ENCODE results near the gene UMODL1. TPM values are rescaled to one million over a fixed set of nuclear protein-coding genes. Genes with fewer than 3 reads are reported as not detected.
A peak's percentile ranks its signal among the peaks of the same experiment; 100 is the strongest.

Gene UMODL1
- total and polyA plus RNA-seq, 5 donors from 2014 or later: 0.05 to 0.35 (median 0.07) TPM; not detected in 1

- Histone ChIP-seq H3K4me3 (ENCODE audit: low read depth, low read length) (no peak overlapping the region), H3K9me3 (ENCODE audit: control insufficient read depth in 2 of 2, low read length in 2 of 2) (no peaks in the 10 kb centered on the region)
- peaks cover 10% of the 10 kb centered on the region for H3K27me3 Mint-ChIP-seq
Measured at GRCh38 chr21:42110691-42111469, 39.8 kb downstream of the UMODL1 start.

GRCh38 chr21:42111470-42111743 is 40.3 kb downstream of the UMODL1 start:
- no peak overlapping the region for H3K27ac ChIP-seq (ENCODE audit: insufficient read depth, low read length, poor library complexity, severe bottlenecking)
- Mint-ChIP-seq H3K4me3 (no peak overlapping the region), H3K27ac (no peak overlapping the region), H3K9me3 (no peaks in the 10 kb centered on the region), H3K4me1 (peaks cover 0 to 8% (median 0%) of the 10 kb centered on the region in 4 donors), H3K27me3 (peaks cover 13% of the 10 kb centered on the region), H3K36me3 (no peaks in the 10 kb centered on the region)
- no peak for ATAC-seq (ENCODE audit: low read depth in 2 of 2)
- no peaks in the 10 kb centered on the region for H3K9me3 ChIP-seq (ENCODE audit: control insufficient read depth in 2 of 2, low read length in 2 of 2)
- no peak for DNase-seq
- no peaks in the 10 kb centered on the region for H3K36me3 ChIP-seq (ENCODE audit: control insufficient read depth, insufficient read depth, low read length)
- no peak overlapping the region for H3K4me3 ChIP-seq (ENCODE audit: low read depth, low read length)
- no peaks in the 10 kb centered on the region for H3K27me3 ChIP-seq (ENCODE audit: control insufficient read depth, insufficient read depth, low read length)
- peaks cover 14% of the 10 kb centered on the region for H3K4me1 ChIP-seq (ENCODE audit: control insufficient read depth, insufficient read depth, low read length, poor library complexity, severe bottlenecking)

More at GRCh38 chr21:42110691-42111469, 39.8 kb downstream of the UMODL1 start:
- peaks cover 0 to 8% (median 0%) of the 10 kb centered on the region in 4 donors for H3K4me1 Mint-ChIP-seq
- H3K9me3 Mint-ChIP-seq: no peaks in the 10 kb centered on the region
- no peak overlapping the region for H3K27ac Mint-ChIP-seq
- no peaks in the 10 kb centered on the region for H3K27me3 ChIP-seq (ENCODE audit: control insufficient read depth, insufficient read depth, low read length)
- DNase-seq (no peak), ATAC-seq (ENCODE audit: low read depth in 2 of 2) (no peak)
- no peak overlapping the region for H3K4me3 Mint-ChIP-seq
- H3K36me3 ChIP-seq (ENCODE audit: control insufficient read depth, insufficient read depth, low read length): no peaks in the 10 kb centered on the region
- peaks cover 14% of the 10 kb centered on the region for H3K4me1 ChIP-seq (ENCODE audit: control insufficient read depth, insufficient read depth, low read length, poor library complexity, severe bottlenecking)
- H3K27ac ChIP-seq (ENCODE audit: insufficient read depth, low read length, poor library complexity, severe bottlenecking): no peak overlapping the region
- H3K36me3 Mint-ChIP-seq: no peaks in the 10 kb centered on the region

DNA sequence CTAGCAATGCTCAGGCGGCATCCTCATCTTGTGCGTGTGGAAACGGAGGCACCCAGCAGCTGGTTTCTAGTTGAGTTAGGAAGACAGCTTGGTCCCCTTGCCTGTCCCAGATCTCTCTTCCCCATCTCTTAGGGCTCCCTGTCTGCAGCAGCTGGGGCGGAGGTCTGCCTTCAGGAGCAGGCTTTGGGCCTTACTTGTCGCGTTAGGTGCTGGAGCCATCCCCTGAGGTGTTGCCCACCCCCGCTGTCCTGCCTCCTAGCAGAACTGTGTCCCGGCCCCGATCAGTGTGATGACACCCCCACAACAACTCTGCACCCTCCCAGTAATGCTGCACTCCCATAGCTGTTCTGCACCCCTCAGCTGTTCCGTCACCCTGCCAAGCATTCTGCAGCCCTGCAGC is 40.7 kb downstream of the UMODL1 start:
- no peak for ATAC-seq (ENCODE audit: low read depth in 2 of 2)
- peak overlapping the region in 1 of 3 donors; percentile 30 for H3K27ac Mint-ChIP-seq
- Histone ChIP-seq H3K4me1 (ENCODE audit: control insufficient read depth, insufficient read depth, low read length, poor library complexity, severe bottlenecking) (peaks cover 14% of the 10 kb centered on the region), H3K36me3 (ENCODE audit: control insufficient read depth, insufficient read depth, low read length) (no peaks in the 10 kb centered on the region), H3K9me3 (ENCODE audit: control insufficient read depth in 2 of 2, low read length in 2 of 2) (no peaks in the 10 kb centered on the region), H3K4me3 (ENCODE audit: low read depth, low read length) (no peak overlapping the region), H3K27ac (ENCODE audit: insufficient read depth, low read length, poor library complexity, severe bottlenecking) (no peak overlapping the region), H3K27me3 (ENCODE audit: control insufficient read depth, insufficient read depth, low read length) (no peaks in the 10 kb centered on the region)
- H3K27me3 Mint-ChIP-seq: peaks cover 14% of the 10 kb centered on the region
- H3K36me3 Mint-ChIP-seq: no peaks in the 10 kb centered on the region
- H3K4me1 Mint-ChIP-seq: peaks cover 0 to 8% (median 0%) of the 10 kb centered on the region in 4 donors
- H3K4me3 Mint-ChIP-seq: no peak overlapping the region
- DNase-seq: no peak
- no peaks in the 10 kb centered on the region for H3K9me3 Mint-ChIP-seq

DNA sequence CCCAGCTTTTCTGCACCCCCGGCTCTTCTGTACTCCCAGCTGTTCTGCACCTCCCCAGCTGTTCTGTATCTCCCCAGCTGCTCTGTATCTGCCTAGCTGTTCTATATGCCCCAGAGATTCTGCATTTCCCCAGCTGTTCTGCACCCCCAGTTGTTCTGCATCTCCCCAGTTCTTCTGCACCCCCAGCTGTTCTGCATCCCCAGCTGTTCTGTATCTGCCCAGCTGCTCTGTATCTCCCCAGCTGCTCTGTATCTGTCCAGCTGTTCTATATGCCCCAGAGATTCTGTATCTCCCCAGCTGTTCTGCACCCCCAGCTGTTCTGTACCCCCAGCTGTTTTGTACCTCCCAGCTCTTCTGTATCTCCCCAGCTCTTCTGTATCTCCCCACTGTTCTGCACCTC is 41.1 kb downstream of the UMODL1 start:
- Mint-ChIP-seq H3K4me3 (no peak overlapping the region), H3K27me3 (peaks cover 18% of the 10 kb centered on the region), H3K27ac (peak overlapping the region in 1 of 3 donors; percentile 30), H3K9me3 (no peaks in the 10 kb centered on the region), H3K36me3 (no peaks in the 10 kb centered on the region), H3K4me1 (peaks cover 0 to 10% (median 2%) of the 10 kb centered on the region in 4 donors)
- Histone ChIP-seq H3K27ac (ENCODE audit: insufficient read depth, low read length, poor library complexity, severe bottlenecking) (no peak overlapping the region), H3K4me1 (ENCODE audit: control insufficient read depth, insufficient read depth, low read length, poor library complexity, severe bottlenecking) (peaks cover 15% of the 10 kb centered on the region), H3K4me3 (ENCODE audit: low read depth, low read length) (no peak overlapping the region), H3K9me3 (ENCODE audit: control insufficient read depth in 2 of 2, low read length in 2 of 2) (no peaks in the 10 kb centered on the region), H3K27me3 (ENCODE audit: control insufficient read depth, insufficient read depth, low read length) (no peaks in the 10 kb centered on the region), H3K36me3 (ENCODE audit: control insufficient read depth, insufficient read depth, low read length) (no peaks in the 10 kb centered on the region)
- ATAC-seq (ENCODE audit: low read depth in 2 of 2) (no peak), DNase-seq (no peak)

DNA sequence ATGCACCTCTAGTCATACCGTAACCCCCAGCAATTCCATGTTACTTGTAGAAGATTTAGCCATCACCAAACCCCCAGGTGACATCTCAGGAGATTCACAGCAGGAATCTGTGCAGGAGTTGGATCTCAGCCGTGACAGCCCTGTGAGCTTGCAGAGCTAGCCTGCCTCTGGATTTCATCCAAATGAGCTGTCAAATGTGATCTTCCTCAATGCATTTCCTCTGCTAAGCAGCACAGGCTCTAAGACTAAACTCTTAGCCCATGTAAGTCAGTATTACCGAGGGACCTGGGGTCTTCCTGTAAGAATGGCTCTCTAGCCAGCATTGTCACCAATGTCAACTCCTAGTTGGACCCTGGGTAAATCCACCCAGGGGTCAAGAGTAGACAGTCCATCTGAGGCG is 41.7 kb downstream of the UMODL1 start:
- Mint-ChIP-seq H3K27me3 (peaks cover 24% of the 10 kb centered on the region), H3K4me1 (peaks cover 0 to 9% (median 3%) of the 10 kb centered on the region in 4 donors), H3K36me3 (no peaks in the 10 kb centered on the region), H3K27ac (no peak overlapping the region), H3K9me3 (no peaks in the 10 kb centered on the region), H3K4me3 (no peak overlapping the region)
- DNase-seq (no peak), ATAC-seq (ENCODE audit: low read depth in 2 of 2) (no peak)
- H3K9me3 ChIP-seq (ENCODE audit: control insufficient read depth in 2 of 2, low read length in 2 of 2): no peaks in the 10 kb centered on the region
- H3K27me3 ChIP-seq (ENCODE audit: control insufficient read depth, insufficient read depth, low read length): peaks cover 1% of the 10 kb centered on the region
- H3K4me1 ChIP-seq (ENCODE audit: control insufficient read depth, insufficient read depth, low read length, poor library complexity, severe bottlenecking): peaks cover 13% of the 10 kb centered on the region
- H3K27ac ChIP-seq (ENCODE audit: insufficient read depth, low read length, poor library complexity, severe bottlenecking): no peak overlapping the region
- no peak overlapping the region for H3K4me3 ChIP-seq (ENCODE audit: low read depth, low read length)
- H3K36me3 ChIP-seq (ENCODE audit: control insufficient read depth, insufficient read depth, low read length): no peaks in the 10 kb centered on the region

DNA sequence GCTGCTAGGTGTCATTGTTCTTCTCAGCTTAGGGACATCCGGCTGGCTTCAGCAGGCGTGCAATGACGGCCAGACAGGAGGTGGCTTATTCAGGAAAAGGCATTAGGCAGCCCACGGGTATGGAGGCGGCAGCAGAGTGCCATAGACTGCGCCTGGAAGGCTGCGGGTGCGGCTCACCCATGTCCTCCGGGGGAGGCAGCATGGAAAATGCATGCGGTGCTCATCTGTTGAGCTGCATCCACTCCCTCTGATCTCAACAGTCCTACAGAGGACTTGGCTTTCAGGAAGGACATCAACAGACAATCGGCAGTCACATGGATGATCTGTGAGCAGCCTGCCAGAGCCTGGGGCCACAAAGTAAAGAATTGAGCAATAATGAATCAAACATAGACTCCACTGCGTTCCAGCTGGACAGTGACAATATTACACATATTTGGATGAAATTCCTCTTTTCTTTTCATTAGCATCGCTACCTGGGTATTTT is 42.9 kb downstream of the UMODL1 start:
- no peak for ATAC-seq (ENCODE audit: low read depth in 2 of 2)
- no peak overlapping the region for H3K4me3 ChIP-seq (ENCODE audit: low read depth, low read length)
- H3K36me3 ChIP-seq (ENCODE audit: control insufficient read depth, insufficient read depth, low read length): no peaks in the 10 kb centered on the region
- Mint-ChIP-seq H3K27me3 (peaks cover 29% of the 10 kb centered on the region), H3K27ac (no peak overlapping the region), H3K36me3 (no peaks in the 10 kb centered on the region), H3K9me3 (no peaks in the 10 kb centered on the region), H3K4me1 (peaks cover 0 to 14% (median 3%) of the 10 kb centered on the region in 4 donors), H3K4me3 (no peak overlapping the region)
- H3K27me3 ChIP-seq (ENCODE audit: control insufficient read depth, insufficient read depth, low read length): peaks cover 5% of the 10 kb centered on the region
- H3K4me1 ChIP-seq (ENCODE audit: control insufficient read depth, insufficient read depth, low read length, poor library complexity, severe bottlenecking): peaks cover 5% of the 10 kb centered on the region
- no peak for DNase-seq
- no peak overlapping the region for H3K27ac ChIP-seq (ENCODE audit: insufficient read depth, low read length, poor library complexity, severe bottlenecking)
- no peaks in the 10 kb centered on the region for H3K9me3 ChIP-seq (ENCODE audit: control insufficient read depth in 2 of 2, low read length in 2 of 2)

GRCh38 chr21:42114646-42115045 is 43.5 kb downstream of the UMODL1 start:
- Histone ChIP-seq H3K9me3 (ENCODE audit: control insufficient read depth in 2 of 2, low read length in 2 of 2) (no peaks in the 10 kb centered on the region), H3K27me3 (ENCODE audit: control insufficient read depth, insufficient read depth, low read length) (peaks cover 9% of the 10 kb centered on the region), H3K4me1 (ENCODE audit: control insufficient read depth, insufficient read depth, low read length, poor library complexity, severe bottlenecking) (peaks cover 8% of the 10 kb centered on the region), H3K36me3 (ENCODE audit: control insufficient read depth, insufficient read depth, low read length) (no peaks in the 10 kb centered on the region), H3K27ac (ENCODE audit: insufficient read depth, low read length, poor library complexity, severe bottlenecking) (no peak overlapping the region), H3K4me3 (ENCODE audit: low read depth, low read length) (no peak overlapping the region)
- Mint-ChIP-seq H3K9me3 (no peaks in the 10 kb centered on the region), H3K4me3 (no peak overlapping the region), H3K27ac (no peak overlapping the region), H3K27me3 (peaks cover 35% of the 10 kb centered on the region), H3K36me3 (no peaks in the 10 kb centered on the region), H3K4me1 (peaks cover 0 to 14% (median 5%) of the 10 kb centered on the region in 4 donors)
- ATAC-seq (ENCODE audit: low read depth in 2 of 2): no peak
- no peak for DNase-seq

DNA sequence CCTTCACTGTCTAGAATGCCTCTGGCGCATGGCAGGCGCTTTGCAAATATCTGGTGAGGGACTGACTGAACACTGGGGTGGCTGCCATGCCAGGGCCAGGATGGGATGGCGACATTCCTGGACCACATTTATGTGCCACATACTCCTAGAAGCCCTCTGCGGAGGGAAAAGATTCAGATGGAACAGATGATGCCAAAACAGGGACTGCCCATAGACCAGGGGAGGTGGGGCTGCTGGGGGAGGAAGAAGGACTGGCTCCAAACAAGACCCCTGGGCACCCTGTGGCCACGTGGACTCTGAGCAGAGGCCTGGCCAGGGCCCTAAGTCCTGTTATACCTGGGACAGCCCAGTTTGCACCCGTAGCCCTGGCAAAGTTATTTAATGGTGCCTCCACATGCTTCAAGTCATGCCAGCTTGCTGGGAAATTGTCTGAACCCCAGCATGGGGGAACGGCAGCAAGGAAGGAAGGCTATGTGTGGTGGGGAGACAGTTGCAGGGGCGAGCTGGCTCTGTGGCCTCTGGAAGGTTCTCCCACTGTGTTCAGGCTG is 44.1 kb downstream of the UMODL1 start:
- Mint-ChIP-seq H3K4me3 (no peak overlapping the region), H3K27me3 (peaks cover 40% of the 10 kb centered on the region), H3K36me3 (no peaks in the 10 kb centered on the region), H3K9me3 (no peaks in the 10 kb centered on the region), H3K4me1 (peaks cover 0 to 14% (median 5%) of the 10 kb centered on the region in 4 donors), H3K27ac (peak overlapping the region in 1 of 3 donors; percentile 48)
- Histone ChIP-seq H3K36me3 (ENCODE audit: control insufficient read depth, insufficient read depth, low read length) (no peaks in the 10 kb centered on the region), H3K27me3 (ENCODE audit: control insufficient read depth, insufficient read depth, low read length) (peaks cover 9% of the 10 kb centered on the region), H3K4me3 (ENCODE audit: low read depth, low read length) (no peak overlapping the region), H3K27ac (ENCODE audit: insufficient read depth, low read length, poor library complexity, severe bottlenecking) (no peak overlapping the region), H3K4me1 (ENCODE audit: control insufficient read depth, insufficient read depth, low read length, poor library complexity, severe bottlenecking) (peaks cover 8% of the 10 kb centered on the region), H3K9me3 (ENCODE audit: control insufficient read depth in 2 of 2, low read length in 2 of 2) (no peaks in the 10 kb centered on the region)
- no peak for ATAC-seq (ENCODE audit: low read depth in 2 of 2)
- DNase-seq: no peak
